ENCODE results near the gene BAIAP2L1. TPM values are rescaled to one million over a fixed set of nuclear protein-coding genes. Genes with fewer than 3 reads are reported as not detected.
A peak's percentile ranks its signal among the peaks of the same experiment; 100 is the strongest.

Gene BAIAP2L1
- total and polyA plus RNA-seq, 2 donors (not counting 3 experiments of a cell fraction or from before 2014, with no cell fraction given): 0.32 to 1.1 TPM

DNA sequence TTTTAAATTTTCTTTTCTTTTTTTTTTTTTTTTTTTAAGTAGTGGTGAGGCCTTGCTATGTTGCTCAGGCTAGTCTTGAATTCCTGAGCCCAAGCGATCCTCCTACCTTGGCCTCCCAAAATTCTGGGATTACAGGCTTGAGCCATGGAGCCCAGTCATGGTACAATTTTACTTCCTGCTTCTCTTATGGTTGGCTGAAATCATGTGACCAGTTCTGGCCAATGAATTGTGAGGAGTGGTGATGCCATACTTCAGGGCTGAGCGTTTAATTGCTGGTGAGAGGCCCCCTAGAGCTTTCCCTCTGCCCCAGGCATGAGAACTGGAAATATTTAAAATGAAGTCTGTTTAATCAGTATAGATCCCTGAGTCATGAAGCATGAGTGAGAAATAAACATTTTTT is 22.2 kb upstream of the BAIAP2L1 start:
- Histone ChIP-seq H3K27ac (ENCODE audit: insufficient read depth, low read depth, low read length) (no peak overlapping the region), H4K20me1 (replicated peaks; ENCODE audit: control insufficient read depth, extremely low read depth, insufficient read depth, low read length) (no peaks in the 10 kb centered on the region), H3K36me3 (ENCODE audit: control insufficient read depth in 2 of 2, extremely low read depth in 1 of 2, insufficient read depth in 2 of 2, low read length in 2 of 2) (no peaks in the 10 kb centered on the region), H3K4me3 (replicated peaks in 1 of 3; ENCODE audit: insufficient read depth in 1 of 3, low read depth in 1 of 3, low read length in 3 of 3) (no peak overlapping the region), H3K9me1 (replicated peaks; ENCODE audit: control insufficient read depth, extremely low read depth, insufficient read depth, low read length) (no peaks in the 10 kb centered on the region), H3K9ac (replicated peaks; ENCODE audit: extremely low read depth, insufficient read depth, low read length) (no peak overlapping the region), H3K4me1 (ENCODE audit: control insufficient read depth, extremely low read depth, insufficient read depth, low read length) (peaks cover 13% of the 10 kb centered on the region), H3K9me3 (replicated peaks; ENCODE audit: control insufficient read depth, insufficient read depth, low read length) (no peaks in the 10 kb centered on the region), H3K4me2 (ENCODE audit: insufficient read depth, low read length) (no peak overlapping the region), H3K27me3 (ENCODE audit: control insufficient read depth in 2 of 2, insufficient read depth in 2 of 2, low read length in 2 of 2) (no peaks in the 10 kb centered on the region), H2AFZ (ENCODE audit: low read depth, low read length) (peak overlapping the region; percentile 22), H3K79me2 (ENCODE audit: control insufficient read depth, insufficient read depth, low read length) (no peaks in the 10 kb centered on the region)
- TF ChIP-seq GATA2 (IDR thresholded peaks at IDR 0.05; ENCODE audit: insufficient read depth, insufficient read length, low read depth, low read length) (no peak), MYC (IDR thresholded peaks at IDR 0.05; ENCODE audit: low read depth, low read length) (no peak), FOS (IDR thresholded peaks at IDR 0.05; ENCODE audit: borderline replicate concordance, insufficient read depth, low read length) (no peak), JUN (IDR thresholded peaks at IDR 0.05; ENCODE audit: borderline replicate concordance, insufficient read depth, insufficient read length, low read depth) (no peak), EZH2 (IDR thresholded peaks at IDR 0.05; ENCODE audit: borderline replicate concordance, low read depth, low read length, severe bottlenecking) (no peak), POLR2AphosphoS5 (IDR thresholded peaks at IDR 0.05; ENCODE audit: insufficient read depth, low read depth, low read length) (no peak), POLR2A (IDR thresholded peaks at IDR 0.05; ENCODE audit: low read depth, low read length) (no peak)
- TF ChIP-seq, protein P1, sequence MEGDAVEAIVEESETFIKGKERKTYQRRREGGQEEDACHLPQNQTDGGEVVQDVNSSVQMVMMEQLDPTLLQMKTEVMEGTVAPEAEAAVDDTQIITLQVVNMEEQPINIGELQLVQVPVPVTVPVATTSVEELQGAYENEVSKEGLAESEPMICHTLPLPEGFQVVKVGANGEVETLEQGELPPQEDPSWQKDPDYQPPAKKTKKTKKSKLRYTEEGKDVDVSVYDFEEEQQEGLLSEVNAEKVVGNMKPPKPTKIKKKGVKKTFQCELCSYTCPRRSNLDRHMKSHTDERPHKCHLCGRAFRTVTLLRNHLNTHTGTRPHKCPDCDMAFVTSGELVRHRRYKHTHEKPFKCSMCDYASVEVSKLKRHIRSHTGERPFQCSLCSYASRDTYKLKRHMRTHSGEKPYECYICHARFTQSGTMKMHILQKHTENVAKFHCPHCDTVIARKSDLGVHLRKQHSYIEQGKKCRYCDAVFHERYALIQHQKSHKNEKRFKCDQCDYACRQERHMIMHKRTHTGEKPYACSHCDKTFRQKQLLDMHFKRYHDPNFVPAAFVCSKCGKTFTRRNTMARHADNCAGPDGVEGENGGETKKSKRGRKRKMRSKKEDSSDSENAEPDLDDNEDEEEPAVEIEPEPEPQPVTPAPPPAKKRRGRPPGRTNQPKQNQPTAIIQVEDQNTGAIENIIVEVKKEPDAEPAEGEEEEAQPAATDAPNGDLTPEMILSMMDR (IDR thresholded peaks at IDR 0.05; ENCODE audit: extremely low read depth in 1 of 2, insufficient read depth in 1 of 2, low read depth in 1 of 2, low read length in 2 of 2): no peak
- TF ChIP-seq, protein P2, sequence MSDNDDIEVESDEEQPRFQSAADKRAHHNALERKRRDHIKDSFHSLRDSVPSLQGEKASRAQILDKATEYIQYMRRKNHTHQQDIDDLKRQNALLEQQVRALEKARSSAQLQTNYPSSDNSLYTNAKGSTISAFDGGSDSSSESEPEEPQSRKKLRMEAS (IDR thresholded peaks at IDR 0.05; ENCODE audit: insufficient read depth, insufficient read length): no peak
- no peak for FAIRE-seq
- ChIA-PET POLR2A (no interaction called here), CTCF (interaction anchor here (0.9 to 4.6 kb wide), 3 partner anchors 323 to 418 kb away, joined by 3 to 40 read pairs (median 7); no protein-coding TSS in a partner anchor)
- DNase-seq (ENCODE audit: low read depth, low spot score): no peak
- intact Hi-C loops (cut with micrococcal nuclease) (no loop called here), dilution Hi-C loops (cut with MboI; ENCODE audit: extremely low pct_ligation_motif_present, low sequenced_read_pairs) (no loop called here)
- no TSS peak for BruUV-seq (replicated peaks)

Data from endothelial cell of umbilical vein (primary cell).